ENCODE measurements around the gene NFIX. TPM values are rescaled to one million over a fixed set of nuclear protein-coding genes. Genes with fewer than 3 reads are reported as not detected.

The NFIX gene
- total RNA-seq, 2 donors from 2014 or later = 16.9 to 26.7 TPM

DNA sequence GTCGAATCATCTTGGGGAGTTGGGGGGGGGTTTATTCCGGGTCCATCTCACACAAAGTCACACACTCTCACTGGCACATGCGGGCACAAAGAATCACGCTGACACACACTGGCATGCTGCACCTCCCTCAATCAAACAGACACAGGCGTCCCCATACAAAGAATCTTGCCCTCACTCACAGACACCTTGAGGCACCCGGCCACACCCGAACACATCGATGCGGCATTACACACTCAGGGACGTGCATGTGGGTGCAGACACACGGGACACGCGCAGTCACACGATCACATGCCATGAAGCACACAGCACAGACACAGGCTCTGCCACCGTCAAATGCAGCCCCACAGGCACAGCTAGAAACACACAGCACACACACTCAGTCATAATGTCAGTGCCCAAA is 7.8 kb downstream of the NFIX start:
- Histone ChIP-seq H3K27ac (peak overlapping the region in 3 of 4 donors; percentile 78 to 80 (median 80)), H3K4me1 (peaks cover 45% of the 10 kb centered on the region)

GRCh38 chr19:13004273-13004672 is 9.0 kb downstream of the NFIX start:
- Histone ChIP-seq H3K27me3 (no peaks in the 10 kb centered on the region), H3K9me3 (no peaks in the 10 kb centered on the region), H3K27ac (no peak overlapping the region), H3K4me1 (peaks cover 54% of the 10 kb centered on the region), H3K36me3 (replicated peaks in 1 of 2; ENCODE audit: insufficient read depth in 1 of 2, low read depth in 2 of 2) (no peaks in the 10 kb centered on the region), H3K4me3 (no peak overlapping the region)
- ATAC-seq = no peak
- WGBS, 2 donors = 56 to 72% methylated on average over 6 to 7 of the region's 7 CpGs
- intact Hi-C loops (cut with DNase I) = no loop called here
- DNase-seq = no peak
- TF ChIP-seq, protein P1, sequence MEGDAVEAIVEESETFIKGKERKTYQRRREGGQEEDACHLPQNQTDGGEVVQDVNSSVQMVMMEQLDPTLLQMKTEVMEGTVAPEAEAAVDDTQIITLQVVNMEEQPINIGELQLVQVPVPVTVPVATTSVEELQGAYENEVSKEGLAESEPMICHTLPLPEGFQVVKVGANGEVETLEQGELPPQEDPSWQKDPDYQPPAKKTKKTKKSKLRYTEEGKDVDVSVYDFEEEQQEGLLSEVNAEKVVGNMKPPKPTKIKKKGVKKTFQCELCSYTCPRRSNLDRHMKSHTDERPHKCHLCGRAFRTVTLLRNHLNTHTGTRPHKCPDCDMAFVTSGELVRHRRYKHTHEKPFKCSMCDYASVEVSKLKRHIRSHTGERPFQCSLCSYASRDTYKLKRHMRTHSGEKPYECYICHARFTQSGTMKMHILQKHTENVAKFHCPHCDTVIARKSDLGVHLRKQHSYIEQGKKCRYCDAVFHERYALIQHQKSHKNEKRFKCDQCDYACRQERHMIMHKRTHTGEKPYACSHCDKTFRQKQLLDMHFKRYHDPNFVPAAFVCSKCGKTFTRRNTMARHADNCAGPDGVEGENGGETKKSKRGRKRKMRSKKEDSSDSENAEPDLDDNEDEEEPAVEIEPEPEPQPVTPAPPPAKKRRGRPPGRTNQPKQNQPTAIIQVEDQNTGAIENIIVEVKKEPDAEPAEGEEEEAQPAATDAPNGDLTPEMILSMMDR (IDR thresholded peaks at IDR 0.05) = no peak
- TF ChIP-seq POLR2A (IDR thresholded peaks at IDR 0.05) = no peak

More for the DNA sequence above, 7.8 kb downstream of the NFIX start:
- 78 to 84% methylated on average over 15 of the region's 15 CpGs for WGBS, 2 donors
- Histone ChIP-seq H3K4me3 (no peak overlapping the region), H3K9me3 (no peaks in the 10 kb centered on the region), H3K36me3 (replicated peaks in 1 of 2; ENCODE audit: insufficient read depth in 1 of 2, low read depth in 2 of 2) (peaks cover 0 to 3% of the 10 kb centered on the region in 2 donors), H3K27me3 (no peaks in the 10 kb centered on the region)
- intact Hi-C loops (cut with DNase I) = no loop called here
- DNase-seq (no peak), ATAC-seq (no peak)
- TF ChIP-seq, protein P1 (IDR thresholded peaks at IDR 0.05) = no peak
- no peak for TF ChIP-seq POLR2A (IDR thresholded peaks at IDR 0.05)

DNA sequence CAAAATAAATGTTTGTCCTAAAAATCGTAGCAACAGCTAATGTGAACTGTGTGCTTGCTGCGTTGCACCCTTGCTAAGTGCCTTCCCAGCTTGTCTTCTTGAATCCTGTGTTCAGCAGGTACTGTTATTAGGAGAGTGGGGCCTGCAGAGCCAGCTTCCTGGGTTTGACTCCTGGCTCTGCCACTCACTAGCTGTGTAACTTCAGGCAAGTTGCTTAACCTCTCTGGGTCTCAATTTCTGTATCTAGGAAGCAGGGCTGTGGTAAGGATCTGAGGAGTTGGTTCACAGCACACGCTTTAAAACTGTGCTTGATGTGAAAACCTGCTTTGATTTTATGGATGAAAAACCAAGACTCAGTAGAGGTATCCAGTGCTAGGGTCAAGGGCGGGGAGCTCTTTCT is 10.0 kb downstream of the NFIX start:
- no peaks in the 10 kb centered on the region for H3K36me3 ChIP-seq (replicated peaks in 1 of 2; ENCODE audit: insufficient read depth in 1 of 2, low read depth in 2 of 2)
- H3K9me3 ChIP-seq = no peaks in the 10 kb centered on the region
- H3K4me3 ChIP-seq = no peak overlapping the region
- H3K27ac ChIP-seq = no peak overlapping the region
- 87 to 94% methylated on average over 4 of the region's 4 CpGs for WGBS, 2 donors
- intact Hi-C loops (cut with DNase I) = no loop called here
- no peak for TF ChIP-seq POLR2A (IDR thresholded peaks at IDR 0.05)
- TF ChIP-seq, protein P1 (IDR thresholded peaks at IDR 0.05) = no peak
- DNase-seq (no peak), ATAC-seq (no peak)
- peaks cover 62% of the 10 kb centered on the region for H3K4me1 ChIP-seq
- no peaks in the 10 kb centered on the region for H3K27me3 ChIP-seq

DNA sequence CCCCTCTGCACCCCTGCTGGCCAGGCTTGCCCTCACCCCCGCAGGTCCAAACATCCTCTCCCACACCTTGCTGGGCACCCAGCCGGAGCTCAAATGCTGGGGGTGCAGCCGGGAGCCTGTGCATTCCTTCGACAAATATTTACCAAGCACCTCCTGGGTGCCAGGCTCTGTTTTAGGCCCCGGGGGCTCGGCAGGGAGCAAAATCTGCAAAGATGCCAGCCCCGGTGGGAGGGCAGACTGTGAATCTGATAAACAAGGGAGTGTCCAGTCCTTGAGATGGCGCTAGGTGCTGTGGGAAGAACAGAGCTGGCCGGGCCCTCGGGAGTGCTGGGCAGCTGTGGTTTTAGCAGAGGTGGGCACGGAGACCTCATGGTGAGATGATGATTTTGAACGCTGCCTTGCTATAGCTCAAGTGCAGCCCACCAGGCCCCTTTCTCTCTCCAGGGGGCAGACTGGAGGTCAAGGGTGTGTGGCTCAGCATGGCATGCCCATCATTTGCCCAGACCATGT is 10.6 kb downstream of the NFIX start:
- no peak overlapping the region for H3K4me3 ChIP-seq
- WGBS, 2 donors = 28 to 43% methylated on average over 11 to 12 of the region's 12 CpGs
- H3K9me3 ChIP-seq = no peaks in the 10 kb centered on the region
- TF ChIP-seq, protein P1 (IDR thresholded peaks at IDR 0.05) = no peak
- no peak for TF ChIP-seq POLR2A (IDR thresholded peaks at IDR 0.05)
- H3K27me3 ChIP-seq = no peaks in the 10 kb centered on the region
- peaks cover 62% of the 10 kb centered on the region for H3K4me1 ChIP-seq
- DNase-seq = no peak
- H3K27ac ChIP-seq = no peak overlapping the region
- ATAC-seq = no peak
- H3K36me3 ChIP-seq (replicated peaks in 1 of 2; ENCODE audit: insufficient read depth in 1 of 2, low read depth in 2 of 2) = no peaks in the 10 kb centered on the region
- intact Hi-C loops (cut with DNase I) = no loop called here

Data from body of pancreas (tissue), 4 donors.